ENCODE results near the gene PRKAR2A. TPM values are rescaled to one million over a fixed set of nuclear protein-coding genes. Genes with fewer than 3 reads are reported as not detected.

Gene PRKAR2A
- total RNA-seq, 1 experiment from 2014 or later: 54.2 TPM

DNA sequence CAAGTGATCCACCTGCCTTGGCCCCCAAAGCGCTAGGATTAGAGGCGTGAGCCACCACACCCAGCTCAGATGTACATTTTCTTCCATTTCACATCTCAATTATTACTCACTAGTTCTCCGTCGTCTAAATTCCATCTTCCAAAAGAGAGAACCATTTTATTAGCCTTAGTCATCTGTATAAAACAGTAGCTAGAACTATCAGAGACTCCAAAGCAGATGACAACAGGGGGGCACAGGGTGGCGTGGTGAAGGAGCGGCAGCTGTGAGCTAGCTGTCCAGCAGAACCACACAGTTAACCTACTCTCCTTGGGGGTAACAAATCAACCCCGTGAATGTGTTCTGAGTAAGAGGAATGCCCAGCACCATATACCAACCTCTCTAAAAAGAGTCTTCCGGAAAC lies 43.9 kb upstream of the PRKAR2A start:
- Histone ChIP-seq H3K9me2 (ENCODE audit: insufficient read depth) (no peaks in the 10 kb centered on the region), H3K4me1 (replicated peaks; ENCODE audit: insufficient read depth) (peaks cover under 1% of the 10 kb centered on the region), H4K20me1 (ENCODE audit: insufficient read depth) (no peaks in the 10 kb centered on the region), H3K4me3 (no peak overlapping the region), H3K79me2 (ENCODE audit: low read depth) (no peaks in the 10 kb centered on the region), H3F3A (ENCODE audit: insufficient read depth, low read depth) (peaks cover 2% of the 10 kb centered on the region; the same call in 1 of the 2 replicates), H3K27me3 (ENCODE audit: insufficient read depth, low read depth) (no peaks in the 10 kb centered on the region), H2AFZ (no peak overlapping the region), H3K4me2 (no peak overlapping the region), H3K9me3 (ENCODE audit: insufficient read depth, low read depth) (no peaks in the 10 kb centered on the region), H3K27ac (no peak overlapping the region), H3K36me3 (ENCODE audit: low read depth) (no peaks in the 10 kb centered on the region)
- intact Hi-C loops (cut with micrococcal nuclease; ENCODE audit: unreplicated experiment): no loop called here
- no TSS peak for BruUV-seq (replicated peaks)
- POLR2A ChIA-PET (ENCODE audit: unreplicated experiment): no interaction called here
- CTCF ChIA-PET: no interaction called here
- TF ChIP-seq, protein P1, sequence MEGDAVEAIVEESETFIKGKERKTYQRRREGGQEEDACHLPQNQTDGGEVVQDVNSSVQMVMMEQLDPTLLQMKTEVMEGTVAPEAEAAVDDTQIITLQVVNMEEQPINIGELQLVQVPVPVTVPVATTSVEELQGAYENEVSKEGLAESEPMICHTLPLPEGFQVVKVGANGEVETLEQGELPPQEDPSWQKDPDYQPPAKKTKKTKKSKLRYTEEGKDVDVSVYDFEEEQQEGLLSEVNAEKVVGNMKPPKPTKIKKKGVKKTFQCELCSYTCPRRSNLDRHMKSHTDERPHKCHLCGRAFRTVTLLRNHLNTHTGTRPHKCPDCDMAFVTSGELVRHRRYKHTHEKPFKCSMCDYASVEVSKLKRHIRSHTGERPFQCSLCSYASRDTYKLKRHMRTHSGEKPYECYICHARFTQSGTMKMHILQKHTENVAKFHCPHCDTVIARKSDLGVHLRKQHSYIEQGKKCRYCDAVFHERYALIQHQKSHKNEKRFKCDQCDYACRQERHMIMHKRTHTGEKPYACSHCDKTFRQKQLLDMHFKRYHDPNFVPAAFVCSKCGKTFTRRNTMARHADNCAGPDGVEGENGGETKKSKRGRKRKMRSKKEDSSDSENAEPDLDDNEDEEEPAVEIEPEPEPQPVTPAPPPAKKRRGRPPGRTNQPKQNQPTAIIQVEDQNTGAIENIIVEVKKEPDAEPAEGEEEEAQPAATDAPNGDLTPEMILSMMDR (conservative IDR thresholded peaks at IDR 0.05): no peak
- no peak for TF ChIP-seq EZH2 (IDR thresholded peaks at IDR 0.05; ENCODE audit: low read depth)
- DNase-seq: no peak

DNA sequence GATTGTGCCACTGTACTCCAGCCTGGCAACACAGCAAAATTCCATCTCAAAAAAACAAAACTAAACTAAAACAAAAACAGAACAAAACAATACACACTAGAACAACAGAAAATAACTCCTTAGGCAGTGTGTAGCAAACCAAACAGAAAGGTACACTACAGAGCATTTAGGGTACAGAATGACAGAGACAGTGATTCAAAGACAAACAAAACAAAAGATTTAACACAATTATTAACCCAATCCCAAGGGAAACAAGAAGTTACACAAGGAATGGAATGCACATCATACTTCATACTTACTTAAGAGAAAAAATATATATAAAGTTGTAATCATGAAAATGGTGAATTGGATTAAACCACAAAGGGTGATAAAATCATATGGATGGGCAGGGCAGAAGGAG lies 38.1 kb upstream of the PRKAR2A start:
- POLR2A ChIA-PET (ENCODE audit: unreplicated experiment): no interaction called here
- no peak overlapping the region for H3K4me2 ChIP-seq
- no peaks in the 10 kb centered on the region for H3K4me1 ChIP-seq (replicated peaks; ENCODE audit: insufficient read depth)

DNA sequence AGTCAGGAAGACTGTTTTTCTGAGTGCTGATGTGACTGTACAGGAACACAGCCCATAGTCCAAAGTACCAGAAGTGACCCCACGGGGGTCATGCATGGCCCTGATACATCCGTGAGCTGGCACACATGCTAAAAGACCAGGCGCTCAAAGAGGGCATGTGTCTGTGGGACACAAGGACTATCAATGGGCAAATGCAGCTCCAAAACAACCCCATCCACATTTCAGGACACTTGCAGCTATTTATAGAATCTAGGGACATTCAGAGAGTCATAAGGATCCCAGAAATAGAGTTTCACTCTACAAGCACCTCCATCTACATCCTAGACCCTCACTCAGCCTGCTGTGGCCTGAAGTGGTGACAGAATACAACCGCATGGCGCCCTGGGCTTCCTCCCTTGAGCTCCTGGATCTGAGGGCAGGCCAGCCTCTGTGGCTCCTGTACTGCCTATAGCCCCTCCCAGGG lies 34.0 kb upstream of the PRKAR2A start:
- Histone ChIP-seq H3K4me1 (replicated peaks; ENCODE audit: insufficient read depth) (no peaks in the 10 kb centered on the region), H2AFZ (no peak overlapping the region), H3F3A (ENCODE audit: insufficient read depth, low read depth) (no peaks in the 10 kb centered on the region; the same call in 1 of the 2 replicates), H3K27me3 (ENCODE audit: insufficient read depth, low read depth) (no peaks in the 10 kb centered on the region), H3K36me3 (ENCODE audit: low read depth) (no peaks in the 10 kb centered on the region), H3K9me3 (ENCODE audit: insufficient read depth, low read depth) (no peaks in the 10 kb centered on the region), H3K4me3 (no peak overlapping the region), H3K27ac (no peak overlapping the region), H3K9me2 (ENCODE audit: insufficient read depth) (no peaks in the 10 kb centered on the region), H3K79me2 (ENCODE audit: low read depth) (no peaks in the 10 kb centered on the region), H3K4me2 (no peak overlapping the region), H4K20me1 (ENCODE audit: insufficient read depth) (no peaks in the 10 kb centered on the region)
- no TSS peak for BruUV-seq (replicated peaks)
- no peak for DNase-seq
- POLR2A ChIA-PET (ENCODE audit: unreplicated experiment): no interaction called here
- CTCF ChIA-PET: interaction anchor here (0.5 kb wide), 2 partner anchors 106 to 629 kb away, joined by 3 to 16 read pairs; no protein-coding TSS in a partner anchor
- TF ChIP-seq, protein P1 (conservative IDR thresholded peaks at IDR 0.05): no peak
- TF ChIP-seq EZH2 (IDR thresholded peaks at IDR 0.05; ENCODE audit: low read depth): no peak
- intact Hi-C loops (cut with micrococcal nuclease; ENCODE audit: unreplicated experiment): no loop called here

More for the DNA sequence above, 38.1 kb upstream of the PRKAR2A start:
- no peaks in the 10 kb centered on the region for H3K36me3 ChIP-seq (ENCODE audit: low read depth)
- H3K27me3 ChIP-seq (ENCODE audit: insufficient read depth, low read depth): no peaks in the 10 kb centered on the region
- no peaks in the 10 kb centered on the region for H3K79me2 ChIP-seq (ENCODE audit: low read depth)
- TF ChIP-seq, protein P1 (conservative IDR thresholded peaks at IDR 0.05): no peak
- TF ChIP-seq EZH2 (IDR thresholded peaks at IDR 0.05; ENCODE audit: low read depth): no peak
- CTCF ChIA-PET: no interaction called here
- no peak for DNase-seq
- BruUV-seq (replicated peaks): no TSS peak
- H3F3A ChIP-seq (ENCODE audit: insufficient read depth, low read depth): no peaks in the 10 kb centered on the region; the same call in 1 of the 2 replicates
- H4K20me1 ChIP-seq (ENCODE audit: insufficient read depth): no peaks in the 10 kb centered on the region
- no peak overlapping the region for H2AFZ ChIP-seq
- H3K9me3 ChIP-seq (ENCODE audit: insufficient read depth, low read depth): no peaks in the 10 kb centered on the region
- no peak overlapping the region for H3K27ac ChIP-seq
- H3K4me3 ChIP-seq: no peak overlapping the region
- no peaks in the 10 kb centered on the region for H3K9me2 ChIP-seq (ENCODE audit: insufficient read depth)
- intact Hi-C loops (cut with micrococcal nuclease; ENCODE audit: unreplicated experiment): no loop called here

Measured in PC-9 (cell line).